Gastrocnemius medialis (tissue), 4 donors: ENCODE measurements around the gene SNAI1.

Source experiments
- POLR2A ChIP-seq, 2 donors: fragments of 450-650 bp; IDR thresholded peaks; one replicate each; pipeline ENCODE4 v1.6.1; 2017; ENCODE audit warnings: antibody characterized with exemption in 2 of 2, mild to moderate bottlenecking in 2 of 2, moderate library complexity in 2 of 2
- TF ChIP-seq, protein P1 (sequence below), 5 experiments: fragments of 450-650 bp in 3 of 5; fragments of 200-600 bp in 2 of 5; sonication (generic) in 2 of 5; IDR thresholded peaks in 4 of 5; conservative IDR thresholded peaks in 1 of 5; 1 replicate in 4 of 5; 2 replicates in 1 of 5; pipeline ENCODE4 v1.5.1; 2016 to 2019; ENCODE audit warnings: antibody characterized with exemption in 5 of 5, mild to moderate bottlenecking in 3 of 5, moderate library complexity in 3 of 5

GRCh38 chr20:50037123-50037522 is 54.3 kb downstream of the SNAI1 start:
- TF ChIP-seq POLR2A (IDR thresholded peaks at IDR 0.05): no peak
- TF ChIP-seq, protein P1, sequence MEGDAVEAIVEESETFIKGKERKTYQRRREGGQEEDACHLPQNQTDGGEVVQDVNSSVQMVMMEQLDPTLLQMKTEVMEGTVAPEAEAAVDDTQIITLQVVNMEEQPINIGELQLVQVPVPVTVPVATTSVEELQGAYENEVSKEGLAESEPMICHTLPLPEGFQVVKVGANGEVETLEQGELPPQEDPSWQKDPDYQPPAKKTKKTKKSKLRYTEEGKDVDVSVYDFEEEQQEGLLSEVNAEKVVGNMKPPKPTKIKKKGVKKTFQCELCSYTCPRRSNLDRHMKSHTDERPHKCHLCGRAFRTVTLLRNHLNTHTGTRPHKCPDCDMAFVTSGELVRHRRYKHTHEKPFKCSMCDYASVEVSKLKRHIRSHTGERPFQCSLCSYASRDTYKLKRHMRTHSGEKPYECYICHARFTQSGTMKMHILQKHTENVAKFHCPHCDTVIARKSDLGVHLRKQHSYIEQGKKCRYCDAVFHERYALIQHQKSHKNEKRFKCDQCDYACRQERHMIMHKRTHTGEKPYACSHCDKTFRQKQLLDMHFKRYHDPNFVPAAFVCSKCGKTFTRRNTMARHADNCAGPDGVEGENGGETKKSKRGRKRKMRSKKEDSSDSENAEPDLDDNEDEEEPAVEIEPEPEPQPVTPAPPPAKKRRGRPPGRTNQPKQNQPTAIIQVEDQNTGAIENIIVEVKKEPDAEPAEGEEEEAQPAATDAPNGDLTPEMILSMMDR (IDR thresholded peaks at IDR 0.05 in 4 of 5, conservative IDR thresholded peaks at IDR 0.05 in 1 of 5): no peak
